ENCODE results near the gene LIG4.

Gene LIG4

DNA sequence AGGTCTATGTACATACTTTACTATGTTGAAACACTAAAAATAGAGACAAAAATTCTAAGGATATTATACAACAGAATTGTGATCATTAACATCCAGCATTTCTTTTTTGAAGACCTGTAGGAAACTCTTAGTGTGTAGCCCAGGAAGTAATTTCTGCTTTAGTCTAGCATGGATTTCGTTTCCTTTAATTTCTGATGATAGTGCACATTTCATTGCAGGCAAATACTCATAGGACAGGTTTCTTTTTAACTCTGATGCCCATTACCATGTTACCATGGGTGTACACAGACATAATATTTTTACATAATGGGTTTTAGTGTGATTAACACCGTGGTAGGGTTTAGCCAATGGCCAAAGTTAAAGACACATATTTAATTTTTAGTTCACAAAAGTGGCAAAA lies 27.1 kb downstream of the LIG4 start (continued):
- no peak for TF ChIP-seq ZNF664 (tag by site-specific recombination; IDR thresholded peaks at IDR 0.05)
- TF ChIP-seq, protein P1, sequence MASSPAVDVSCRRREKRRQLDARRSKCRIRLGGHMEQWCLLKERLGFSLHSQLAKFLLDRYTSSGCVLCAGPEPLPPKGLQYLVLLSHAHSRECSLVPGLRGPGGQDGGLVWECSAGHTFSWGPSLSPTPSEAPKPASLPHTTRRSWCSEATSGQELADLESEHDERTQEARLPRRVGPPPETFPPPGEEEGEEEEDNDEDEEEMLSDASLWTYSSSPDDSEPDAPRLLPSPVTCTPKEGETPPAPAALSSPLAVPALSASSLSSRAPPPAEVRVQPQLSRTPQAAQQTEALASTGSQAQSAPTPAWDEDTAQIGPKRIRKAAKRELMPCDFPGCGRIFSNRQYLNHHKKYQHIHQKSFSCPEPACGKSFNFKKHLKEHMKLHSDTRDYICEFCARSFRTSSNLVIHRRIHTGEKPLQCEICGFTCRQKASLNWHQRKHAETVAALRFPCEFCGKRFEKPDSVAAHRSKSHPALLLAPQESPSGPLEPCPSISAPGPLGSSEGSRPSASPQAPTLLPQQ (tag by site-specific recombination; IDR thresholded peaks at IDR 0.05), result no peak
- TF ChIP-seq ZNF37A (tag by site-specific recombination; IDR thresholded peaks at IDR 0.05), result no peak
- no peak for TF ChIP-seq TCF7L2 (IDR thresholded peaks at IDR 0.05; ENCODE audit: borderline replicate concordance, low read depth, low read length)
- no peak for TF ChIP-seq GLIS2 (tag by site-specific recombination; IDR thresholded peaks at IDR 0.05)
- TF ChIP-seq ZNF416 (tag by site-specific recombination; IDR thresholded peaks at IDR 0.05), result no peak
- no peak for TF ChIP-seq ZFP3 (tag by site-specific recombination; IDR thresholded peaks at IDR 0.05; ENCODE audit: low read depth)
- TF ChIP-seq ZSCAN16 (tag by site-specific recombination; IDR thresholded peaks at IDR 0.05), result no peak

DNA sequence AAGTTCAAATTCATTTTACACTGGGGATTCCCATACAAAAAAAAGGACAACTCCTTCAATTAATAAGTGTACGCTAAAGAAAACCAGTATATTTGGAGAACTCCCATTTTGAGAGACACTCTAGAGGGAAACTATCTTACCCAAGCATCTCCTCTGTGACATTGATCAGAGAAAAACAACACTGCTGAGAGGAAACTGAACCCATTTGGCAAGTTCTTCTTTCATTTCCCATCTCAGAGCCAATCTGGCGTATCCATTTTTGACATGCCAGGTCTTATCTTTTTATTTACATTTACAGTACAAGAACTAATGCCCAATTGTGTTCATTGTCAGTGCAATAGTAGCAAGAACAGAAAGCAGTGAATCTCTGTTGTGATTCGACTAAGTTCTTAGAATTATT lies 30.1 kb downstream of the LIG4 start:
- CTCF ChIA-PET, result no interaction called here
- H3K36me3 ChIP-seq (ENCODE audit: control insufficient read depth in 2 of 2, insufficient read depth in 1 of 2, low read length in 2 of 2), result no peaks in the 10 kb centered on the region
- H3K27ac ChIP-seq (ENCODE audit: extremely low read depth, low read depth, low read length), result no peak overlapping the region
- POLR2A ChIA-PET, result no interaction called here
- no peaks in the 10 kb centered on the region for H3K4me1 ChIP-seq (ENCODE audit: control insufficient read depth, insufficient read depth, low read length)
- no peak overlapping the region for H3K4me3 ChIP-seq (ENCODE audit: low read depth, low read length)
- TF ChIP-seq ZFP3 (tag by site-specific recombination; IDR thresholded peaks at IDR 0.05; ENCODE audit: low read depth), result no peak
- no peak for TF ChIP-seq ZNF571 (tag by site-specific recombination; IDR thresholded peaks at IDR 0.05)
- no peak for TF ChIP-seq ZNF548 (tag by site-specific recombination; IDR thresholded peaks at IDR 0.05)
- TF ChIP-seq ZNF433 (tag by site-specific recombination; IDR thresholded peaks at IDR 0.05; ENCODE audit: low read depth), result no peak
- no peak for TF ChIP-seq ZNF335 (tag by site-specific recombination; conservative IDR thresholded peaks at IDR 0.05)
- TF ChIP-seq KLF9 (tag by site-specific recombination; IDR thresholded peaks at IDR 0.05; ENCODE audit: low read depth), result no peak
- TF ChIP-seq ZNF404 (tag by site-specific recombination; IDR thresholded peaks at IDR 0.05), result no peak
- TF ChIP-seq ZNF146 (tag by site-specific recombination; IDR thresholded peaks at IDR 0.05), result no peak
- TF ChIP-seq ZNF324 (tag by site-specific recombination; IDR thresholded peaks at IDR 0.05), result no peak
- TF ChIP-seq ZNF423 (tag by site-specific recombination; IDR thresholded peaks at IDR 0.05), result no peak
- TF ChIP-seq, protein P2, sequence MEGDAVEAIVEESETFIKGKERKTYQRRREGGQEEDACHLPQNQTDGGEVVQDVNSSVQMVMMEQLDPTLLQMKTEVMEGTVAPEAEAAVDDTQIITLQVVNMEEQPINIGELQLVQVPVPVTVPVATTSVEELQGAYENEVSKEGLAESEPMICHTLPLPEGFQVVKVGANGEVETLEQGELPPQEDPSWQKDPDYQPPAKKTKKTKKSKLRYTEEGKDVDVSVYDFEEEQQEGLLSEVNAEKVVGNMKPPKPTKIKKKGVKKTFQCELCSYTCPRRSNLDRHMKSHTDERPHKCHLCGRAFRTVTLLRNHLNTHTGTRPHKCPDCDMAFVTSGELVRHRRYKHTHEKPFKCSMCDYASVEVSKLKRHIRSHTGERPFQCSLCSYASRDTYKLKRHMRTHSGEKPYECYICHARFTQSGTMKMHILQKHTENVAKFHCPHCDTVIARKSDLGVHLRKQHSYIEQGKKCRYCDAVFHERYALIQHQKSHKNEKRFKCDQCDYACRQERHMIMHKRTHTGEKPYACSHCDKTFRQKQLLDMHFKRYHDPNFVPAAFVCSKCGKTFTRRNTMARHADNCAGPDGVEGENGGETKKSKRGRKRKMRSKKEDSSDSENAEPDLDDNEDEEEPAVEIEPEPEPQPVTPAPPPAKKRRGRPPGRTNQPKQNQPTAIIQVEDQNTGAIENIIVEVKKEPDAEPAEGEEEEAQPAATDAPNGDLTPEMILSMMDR (tag by site-specific recombination; IDR thresholded peaks at IDR 0.05), result no peak
- TF ChIP-seq, protein P3, sequence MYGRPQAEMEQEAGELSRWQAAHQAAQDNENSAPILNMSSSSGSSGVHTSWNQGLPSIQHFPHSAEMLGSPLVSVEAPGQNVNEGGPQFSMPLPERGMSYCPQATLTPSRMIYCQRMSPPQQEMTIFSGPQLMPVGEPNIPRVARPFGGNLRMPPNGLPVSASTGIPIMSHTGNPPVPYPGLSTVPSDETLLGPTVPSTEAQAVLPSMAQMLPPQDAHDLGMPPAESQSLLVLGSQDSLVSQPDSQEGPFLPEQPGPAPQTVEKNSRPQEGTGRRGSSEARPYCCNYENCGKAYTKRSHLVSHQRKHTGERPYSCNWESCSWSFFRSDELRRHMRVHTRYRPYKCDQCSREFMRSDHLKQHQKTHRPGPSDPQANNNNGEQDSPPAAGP (tag by site-specific recombination; IDR thresholded peaks at IDR 0.05), result no peak
- TF ChIP-seq, protein P4, sequence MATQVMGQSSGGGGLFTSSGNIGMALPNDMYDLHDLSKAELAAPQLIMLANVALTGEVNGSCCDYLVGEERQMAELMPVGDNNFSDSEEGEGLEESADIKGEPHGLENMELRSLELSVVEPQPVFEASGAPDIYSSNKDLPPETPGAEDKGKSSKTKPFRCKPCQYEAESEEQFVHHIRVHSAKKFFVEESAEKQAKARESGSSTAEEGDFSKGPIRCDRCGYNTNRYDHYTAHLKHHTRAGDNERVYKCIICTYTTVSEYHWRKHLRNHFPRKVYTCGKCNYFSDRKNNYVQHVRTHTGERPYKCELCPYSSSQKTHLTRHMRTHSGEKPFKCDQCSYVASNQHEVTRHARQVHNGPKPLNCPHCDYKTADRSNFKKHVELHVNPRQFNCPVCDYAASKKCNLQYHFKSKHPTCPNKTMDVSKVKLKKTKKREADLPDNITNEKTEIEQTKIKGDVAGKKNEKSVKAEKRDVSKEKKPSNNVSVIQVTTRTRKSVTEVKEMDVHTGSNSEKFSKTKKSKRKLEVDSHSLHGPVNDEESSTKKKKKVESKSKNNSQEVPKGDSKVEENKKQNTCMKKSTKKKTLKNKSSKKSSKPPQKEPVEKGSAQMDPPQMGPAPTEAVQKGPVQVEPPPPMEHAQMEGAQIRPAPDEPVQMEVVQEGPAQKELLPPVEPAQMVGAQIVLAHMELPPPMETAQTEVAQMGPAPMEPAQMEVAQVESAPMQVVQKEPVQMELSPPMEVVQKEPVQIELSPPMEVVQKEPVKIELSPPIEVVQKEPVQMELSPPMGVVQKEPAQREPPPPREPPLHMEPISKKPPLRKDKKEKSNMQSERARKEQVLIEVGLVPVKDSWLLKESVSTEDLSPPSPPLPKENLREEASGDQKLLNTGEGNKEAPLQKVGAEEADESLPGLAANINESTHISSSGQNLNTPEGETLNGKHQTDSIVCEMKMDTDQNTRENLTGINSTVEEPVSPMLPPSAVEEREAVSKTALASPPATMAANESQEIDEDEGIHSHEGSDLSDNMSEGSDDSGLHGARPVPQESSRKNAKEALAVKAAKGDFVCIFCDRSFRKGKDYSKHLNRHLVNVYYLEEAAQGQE (tag by site-specific recombination; IDR thresholded peaks at IDR 0.05), result no peak
- no peak for TF ChIP-seq ZNF211 (tag by site-specific recombination; IDR thresholded peaks at IDR 0.05; ENCODE audit: low read depth)
- H3K9me3 ChIP-seq (ENCODE audit: control insufficient read depth, insufficient read depth, low read depth, low read length), result no peaks in the 10 kb centered on the region

All from HEK293 (cell line).